Inflammatory macrophage treated with lipopolysaccharide for 4 hours (primary cell): ENCODE results near the gene SLC8A2.
"Not testable (repeated sequence)": the region's sequence is repeated elsewhere in the genome, so short reads cannot be mapped to it uniquely, and the experiment has no call there.

Source experiments
- DNase-seq: peaks from one replicate; pipeline ENCODE4 v3.0.0-alpha.2; 2020

SLC8A2 gene

DNA sequence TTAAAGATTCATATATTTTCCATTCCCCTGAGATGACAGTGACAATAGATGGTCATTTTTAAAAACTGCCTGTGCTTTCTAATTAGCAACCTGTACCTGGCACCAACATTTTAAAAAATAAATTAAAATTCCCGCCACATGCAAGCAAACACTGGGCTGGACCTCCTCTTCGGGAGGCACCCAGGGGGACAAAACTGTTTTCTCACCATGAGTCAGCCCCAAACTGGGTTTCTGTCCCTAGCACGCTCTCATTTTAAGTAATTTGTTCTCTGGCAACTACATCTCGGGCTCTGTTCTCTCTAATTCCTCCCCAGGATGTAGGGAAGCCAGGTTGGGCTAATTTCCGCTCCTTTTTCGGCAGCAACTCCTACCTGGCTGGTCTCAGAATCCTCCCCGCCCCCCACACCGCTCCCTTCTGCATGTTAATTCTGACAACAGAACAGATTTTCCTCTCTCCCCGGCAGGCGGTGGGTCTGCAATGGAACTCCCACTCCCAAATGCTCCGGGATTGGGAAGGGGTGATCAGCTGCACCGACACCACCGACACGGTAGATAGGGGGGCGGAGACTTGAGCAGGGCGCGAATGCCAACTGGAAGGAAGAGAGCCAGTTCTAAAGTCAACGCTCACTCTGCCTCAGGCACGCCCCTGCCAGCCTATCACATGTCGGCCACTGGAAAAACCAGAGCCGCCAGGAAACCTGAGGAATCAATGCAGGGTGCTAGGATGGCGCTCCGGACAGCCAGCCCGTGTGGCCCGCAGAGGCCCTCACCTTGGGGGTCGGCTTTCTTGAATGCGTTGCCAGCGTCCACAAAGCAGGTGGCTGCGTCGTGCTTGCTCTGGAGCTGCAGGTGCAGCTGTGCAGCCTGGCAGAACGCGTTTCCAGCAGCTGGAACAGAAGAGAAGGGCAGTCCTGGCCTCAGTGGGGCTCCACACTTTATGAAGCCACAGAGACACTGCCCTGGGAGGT, 28.5 kb upstream of the SLC8A2 start:
- DNase-seq, result no peak

- DNase-seq, result no peak
Observed at GRCh38 chr19:47499371-47499770, 27.7 kb upstream of the SLC8A2 start.

DNA sequence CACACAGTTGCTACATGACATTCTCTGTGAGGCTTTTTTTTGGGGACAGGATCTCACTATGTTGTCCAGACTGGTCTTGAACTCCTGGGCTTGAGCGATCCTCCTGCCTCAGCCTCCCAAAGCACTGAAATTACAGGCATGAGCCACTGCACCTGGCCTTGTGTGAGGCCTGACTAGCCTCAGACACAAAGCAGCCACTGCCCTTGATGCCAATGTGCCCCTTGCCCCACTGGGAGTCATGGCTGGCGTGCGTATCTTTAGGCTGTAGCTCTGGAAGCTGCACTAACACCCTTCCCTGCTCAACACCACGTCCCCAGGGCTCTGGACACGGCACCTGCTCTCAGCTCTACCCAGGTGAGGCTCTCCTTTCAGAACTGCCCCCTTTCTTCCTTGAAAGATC, 26.9 kb upstream of the SLC8A2 start:
- DNase-seq, result no peak

GRCh38 chr19:47497821-47498520, 26.3 kb upstream of the SLC8A2 start:
- DNase-seq, result no peak

- DNase-seq, result no peak
Observed at GRCh38 chr19:47497050-47497766, 25.5 kb upstream of the SLC8A2 start.

- no peak for DNase-seq
Observed at GRCh38 chr19:47495478-47496372, 24.0 kb upstream of the SLC8A2 start.

DNA sequence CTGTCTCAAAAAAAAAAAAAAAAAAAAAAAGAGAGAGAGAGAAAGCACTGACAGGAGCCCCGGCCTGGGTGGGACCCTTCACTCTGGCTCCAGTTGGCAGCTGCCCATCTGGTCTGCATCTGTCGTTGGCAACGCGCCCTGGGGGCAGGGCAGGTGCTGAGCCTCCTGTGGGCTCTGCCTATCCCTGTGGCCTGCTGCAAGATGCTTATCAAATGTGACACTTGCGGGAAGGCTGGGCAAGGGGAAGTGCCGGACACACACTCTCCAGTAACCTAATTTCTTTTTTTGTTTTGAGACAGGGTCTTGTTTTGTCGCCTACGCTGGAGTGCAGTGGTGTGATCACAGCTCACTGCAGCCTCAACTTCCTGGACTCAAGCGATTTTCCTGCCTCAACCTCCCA, 23.0 kb upstream of the SLC8A2 start:
- DNase-seq, result no peak

- no peak for DNase-seq
Observed at GRCh38 chr19:47494211-47494547, 22.5 kb upstream of the SLC8A2 start.

GRCh38 chr19:47493378-47494210, 21.9 kb upstream of the SLC8A2 start:
- no peak for DNase-seq

- DNase-seq, result no peak
Observed at GRCh38 chr19:47492571-47493377, 21.1 kb upstream of the SLC8A2 start.

GRCh38 chr19:47492137-47492533, 20.4 kb upstream of the SLC8A2 start:
- no peak for DNase-seq

GRCh38 chr19:47491358-47492136, 19.9 kb upstream of the SLC8A2 start:
- no peak for DNase-seq

GRCh38 chr19:47490847-47491246, 19.2 kb upstream of the SLC8A2 start:
- DNase-seq, result no peak

GRCh38 chr19:47490031-47490430, 18.3 kb upstream of the SLC8A2 start:
- no peak for DNase-seq

- no peak for DNase-seq
Observed at GRCh38 chr19:47489072-47489914, 17.6 kb upstream of the SLC8A2 start.

DNA sequence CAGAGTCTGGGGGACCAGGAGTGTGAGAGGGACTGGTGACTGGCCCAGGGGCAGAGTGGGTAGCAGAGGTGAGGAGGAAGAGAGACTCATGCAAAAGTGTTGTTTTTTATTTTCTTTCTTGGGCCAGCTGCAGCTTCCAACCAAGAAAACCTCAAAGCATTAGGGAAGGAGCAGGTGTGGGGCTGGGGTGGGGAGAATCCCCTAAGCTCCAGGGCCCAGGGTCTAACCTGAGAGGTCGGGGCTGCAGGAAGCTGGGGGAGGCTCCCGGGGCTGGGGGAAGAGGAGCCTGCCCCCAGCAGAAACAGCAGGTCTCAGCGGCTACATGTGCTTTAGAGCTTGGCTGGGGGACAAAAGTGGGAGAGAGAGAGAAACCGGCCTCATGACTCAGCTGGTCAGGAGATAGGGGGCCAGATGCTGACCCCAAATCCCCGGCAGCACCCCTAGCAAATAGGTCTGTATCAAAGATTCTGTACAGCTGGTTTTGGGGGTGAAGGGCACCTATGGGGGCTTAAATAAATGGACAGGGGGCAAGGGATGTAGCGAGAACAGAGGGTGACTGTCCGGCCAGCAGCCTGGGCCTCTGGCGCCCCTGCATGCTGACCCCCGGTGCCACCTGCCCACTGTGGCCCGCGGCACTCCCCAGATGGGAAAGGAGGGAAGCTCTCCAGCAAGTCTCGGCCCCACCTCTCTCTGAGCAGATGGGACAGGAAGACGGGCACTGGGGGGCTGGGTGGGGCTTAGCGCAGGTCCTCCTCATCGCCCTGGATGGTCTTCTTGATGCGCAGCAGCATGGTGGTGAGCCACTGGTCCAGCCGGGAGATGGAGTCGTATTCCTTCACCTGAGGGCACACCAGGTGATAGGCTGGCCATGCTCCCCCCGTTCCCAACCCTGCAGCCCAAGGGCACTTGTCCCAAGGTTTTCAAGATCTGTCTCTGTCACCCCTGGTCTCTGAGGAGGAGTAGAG, 16.1 kb upstream of the SLC8A2 start:
- no peak for DNase-seq

DNA sequence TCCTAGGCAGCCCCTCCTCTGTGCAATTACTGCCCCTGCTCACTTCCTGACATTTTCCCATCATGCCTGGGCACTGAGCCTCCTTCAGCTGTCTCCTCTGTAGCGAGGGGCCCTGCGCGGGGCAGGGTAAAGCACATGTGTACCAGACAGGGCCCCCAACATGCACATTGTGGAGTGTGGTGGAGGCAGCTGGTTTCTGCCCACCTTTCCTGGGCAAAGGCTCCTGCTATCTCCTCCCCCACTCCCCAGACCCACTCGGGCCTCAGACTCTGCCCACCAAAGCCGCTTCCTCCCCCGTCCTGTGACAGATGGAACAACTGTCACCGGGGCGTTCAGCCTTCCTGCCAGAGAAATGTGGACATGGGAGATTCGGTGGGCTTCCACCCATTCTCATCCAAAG, 15.2 kb upstream of the SLC8A2 start:
- no peak for DNase-seq

DNA sequence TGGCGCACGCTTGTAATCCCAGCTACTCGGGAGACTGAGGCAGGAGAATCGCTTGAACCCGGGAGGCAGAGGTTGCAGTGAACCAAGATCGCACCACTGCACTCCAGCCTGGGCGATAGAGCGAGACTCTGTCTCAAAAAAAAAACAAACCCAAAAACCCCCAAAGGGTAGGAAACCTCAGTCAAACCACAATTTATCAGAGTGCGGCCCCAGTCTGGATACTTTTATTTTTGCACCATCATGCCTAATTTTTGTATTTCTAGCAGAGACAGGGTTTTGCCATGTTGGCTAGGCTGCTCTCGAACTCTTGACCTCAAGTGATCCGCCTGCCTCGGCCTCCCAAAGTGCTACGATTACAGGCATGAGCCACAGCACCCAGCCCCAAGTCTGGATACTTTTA, 14.5 kb upstream of the SLC8A2 start:
- not testable (repeated sequence) for DNase-seq
